ENCODE data around the gene ENPP7.

ENPP7 gene

GRCh38 chr17:79721993-79722671 lies 8.6 kb upstream of the ENPP7 start:
- no peaks in the 10 kb centered on the region for H3K36me3 ChIP-seq (ENCODE audit: control insufficient read depth, insufficient read depth, low read length)
- H3K9ac ChIP-seq (ENCODE audit: low read depth, low read length): no peak overlapping the region
- no peaks in the 10 kb centered on the region for H3K9me3 ChIP-seq (ENCODE audit: control insufficient read depth, insufficient read depth, low read length)
- H3K4me3 ChIP-seq (ENCODE audit: low read depth, low read length): no peak overlapping the region
- H3K4me1 ChIP-seq (ENCODE audit: control insufficient read depth, insufficient read depth, low read length): no peaks in the 10 kb centered on the region
- no peak overlapping the region for H3K27ac ChIP-seq (ENCODE audit: low read depth, low read length)
- no peaks in the 10 kb centered on the region for H3K27me3 ChIP-seq (ENCODE audit: control insufficient read depth, insufficient read depth, low read length)

- Histone ChIP-seq H3K27me3 (ENCODE audit: control insufficient read depth, insufficient read depth, low read length) (no peaks in the 10 kb centered on the region), H3K9ac (ENCODE audit: low read depth, low read length) (no peak overlapping the region), H3K9me3 (ENCODE audit: control insufficient read depth, insufficient read depth, low read length) (no peaks in the 10 kb centered on the region), H3K4me1 (ENCODE audit: control insufficient read depth, insufficient read depth, low read length) (no peaks in the 10 kb centered on the region), H3K27ac (ENCODE audit: low read depth, low read length) (no peak overlapping the region), H3K36me3 (ENCODE audit: control insufficient read depth, insufficient read depth, low read length) (no peaks in the 10 kb centered on the region), H3K4me3 (ENCODE audit: low read depth, low read length) (no peak overlapping the region)
Measured at GRCh38 chr17:79722787-79723186, 8.0 kb upstream of the ENPP7 start.

GRCh38 chr17:79728169-79728907 lies 2.4 kb upstream of the ENPP7 start:
- H3K9me3 ChIP-seq (ENCODE audit: control insufficient read depth, insufficient read depth, low read length): no peaks in the 10 kb centered on the region
- H3K27ac ChIP-seq (ENCODE audit: low read depth, low read length): no peak overlapping the region
- no peak overlapping the region for H3K4me3 ChIP-seq (ENCODE audit: low read depth, low read length)
- H3K36me3 ChIP-seq (ENCODE audit: control insufficient read depth, insufficient read depth, low read length): no peaks in the 10 kb centered on the region
- no peaks in the 10 kb centered on the region for H3K4me1 ChIP-seq (ENCODE audit: control insufficient read depth, insufficient read depth, low read length)
- no peak overlapping the region for H3K9ac ChIP-seq (ENCODE audit: low read depth, low read length)
- H3K27me3 ChIP-seq (ENCODE audit: control insufficient read depth, insufficient read depth, low read length): no peaks in the 10 kb centered on the region

- H3K4me3 ChIP-seq (ENCODE audit: low read depth, low read length): no peak overlapping the region
- no peaks in the 10 kb centered on the region for H3K36me3 ChIP-seq (ENCODE audit: control insufficient read depth, insufficient read depth, low read length)
- H3K27ac ChIP-seq (ENCODE audit: low read depth, low read length): no peak overlapping the region
- no peaks in the 10 kb centered on the region for H3K9me3 ChIP-seq (ENCODE audit: control insufficient read depth, insufficient read depth, low read length)
- no peaks in the 10 kb centered on the region for H3K27me3 ChIP-seq (ENCODE audit: control insufficient read depth, insufficient read depth, low read length)
- no peak overlapping the region for H3K9ac ChIP-seq (ENCODE audit: low read depth, low read length)
- H3K4me1 ChIP-seq (ENCODE audit: control insufficient read depth, insufficient read depth, low read length): no peaks in the 10 kb centered on the region
Measured at GRCh38 chr17:79728908-79729471, 1.8 kb upstream of the ENPP7 start.

DNA sequence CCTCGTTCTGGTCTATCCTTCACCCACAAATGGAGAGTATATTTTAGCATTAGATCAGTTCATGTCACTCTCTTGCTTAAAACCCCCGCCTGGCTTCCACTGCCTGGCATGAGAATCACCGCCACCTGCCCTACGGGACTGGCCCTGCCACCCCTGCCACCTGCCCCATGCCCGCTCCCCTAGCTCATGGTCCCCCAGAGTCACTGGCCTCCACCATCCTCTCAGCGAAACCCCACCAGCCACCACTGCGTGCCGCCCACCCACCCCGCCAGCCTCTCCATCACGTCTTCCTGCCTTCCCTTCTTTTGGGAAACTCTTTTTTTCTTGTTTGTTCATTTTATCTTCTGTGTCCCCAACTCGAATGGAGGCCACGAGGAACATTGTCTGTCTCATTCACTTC lies 982 bp upstream of the ENPP7 start:
- no peak overlapping the region for H3K27ac ChIP-seq (ENCODE audit: low read depth, low read length)
- H3K4me3 ChIP-seq (ENCODE audit: low read depth, low read length): no peak overlapping the region
- no peaks in the 10 kb centered on the region for H3K9me3 ChIP-seq (ENCODE audit: control insufficient read depth, insufficient read depth, low read length)
- H3K9ac ChIP-seq (ENCODE audit: low read depth, low read length): no peak overlapping the region
- H3K4me1 ChIP-seq (ENCODE audit: control insufficient read depth, insufficient read depth, low read length): no peaks in the 10 kb centered on the region
- no peaks in the 10 kb centered on the region for H3K36me3 ChIP-seq (ENCODE audit: control insufficient read depth, insufficient read depth, low read length)
- no peaks in the 10 kb centered on the region for H3K27me3 ChIP-seq (ENCODE audit: control insufficient read depth, insufficient read depth, low read length)

DNA sequence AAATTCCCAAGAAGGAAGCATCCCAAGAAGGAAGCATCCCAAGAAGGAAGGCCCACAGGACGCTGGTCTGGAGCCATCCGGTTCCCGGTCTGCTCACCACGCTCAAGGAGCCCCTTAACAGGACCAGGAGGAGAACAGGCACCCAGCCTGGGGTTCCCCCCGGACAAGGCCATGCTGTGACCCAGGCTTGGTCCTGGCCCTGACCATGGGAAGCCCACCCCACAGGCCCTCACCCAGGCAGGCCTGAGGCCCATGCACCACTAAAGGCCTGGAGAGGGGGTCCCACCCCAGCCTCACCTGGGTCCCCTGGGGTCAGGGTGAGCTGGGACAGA lies 340 bp upstream of the ENPP7 start:
- Histone ChIP-seq H3K36me3 (ENCODE audit: control insufficient read depth, insufficient read depth, low read length) (no peaks in the 10 kb centered on the region), H3K9me3 (ENCODE audit: control insufficient read depth, insufficient read depth, low read length) (no peaks in the 10 kb centered on the region), H3K27me3 (ENCODE audit: control insufficient read depth, insufficient read depth, low read length) (no peaks in the 10 kb centered on the region), H3K9ac (ENCODE audit: low read depth, low read length) (no peak overlapping the region), H3K4me1 (ENCODE audit: control insufficient read depth, insufficient read depth, low read length) (no peaks in the 10 kb centered on the region), H3K4me3 (ENCODE audit: low read depth, low read length) (no peak overlapping the region), H3K27ac (ENCODE audit: low read depth, low read length) (no peak overlapping the region)

GRCh38 chr17:79732254-79732653 lies 1.5 kb downstream of the ENPP7 start:
- Histone ChIP-seq H3K9ac (ENCODE audit: low read depth, low read length) (no peak overlapping the region), H3K36me3 (ENCODE audit: control insufficient read depth, insufficient read depth, low read length) (no peaks in the 10 kb centered on the region), H3K27me3 (ENCODE audit: control insufficient read depth, insufficient read depth, low read length) (no peaks in the 10 kb centered on the region; the same call in 1 of the 2 replicates), H3K4me3 (ENCODE audit: low read depth, low read length) (no peak overlapping the region), H3K27ac (ENCODE audit: low read depth, low read length) (no peak overlapping the region), H3K4me1 (ENCODE audit: control insufficient read depth, insufficient read depth, low read length) (no peaks in the 10 kb centered on the region), H3K9me3 (ENCODE audit: control insufficient read depth, insufficient read depth, low read length) (no peaks in the 10 kb centered on the region)

DNA sequence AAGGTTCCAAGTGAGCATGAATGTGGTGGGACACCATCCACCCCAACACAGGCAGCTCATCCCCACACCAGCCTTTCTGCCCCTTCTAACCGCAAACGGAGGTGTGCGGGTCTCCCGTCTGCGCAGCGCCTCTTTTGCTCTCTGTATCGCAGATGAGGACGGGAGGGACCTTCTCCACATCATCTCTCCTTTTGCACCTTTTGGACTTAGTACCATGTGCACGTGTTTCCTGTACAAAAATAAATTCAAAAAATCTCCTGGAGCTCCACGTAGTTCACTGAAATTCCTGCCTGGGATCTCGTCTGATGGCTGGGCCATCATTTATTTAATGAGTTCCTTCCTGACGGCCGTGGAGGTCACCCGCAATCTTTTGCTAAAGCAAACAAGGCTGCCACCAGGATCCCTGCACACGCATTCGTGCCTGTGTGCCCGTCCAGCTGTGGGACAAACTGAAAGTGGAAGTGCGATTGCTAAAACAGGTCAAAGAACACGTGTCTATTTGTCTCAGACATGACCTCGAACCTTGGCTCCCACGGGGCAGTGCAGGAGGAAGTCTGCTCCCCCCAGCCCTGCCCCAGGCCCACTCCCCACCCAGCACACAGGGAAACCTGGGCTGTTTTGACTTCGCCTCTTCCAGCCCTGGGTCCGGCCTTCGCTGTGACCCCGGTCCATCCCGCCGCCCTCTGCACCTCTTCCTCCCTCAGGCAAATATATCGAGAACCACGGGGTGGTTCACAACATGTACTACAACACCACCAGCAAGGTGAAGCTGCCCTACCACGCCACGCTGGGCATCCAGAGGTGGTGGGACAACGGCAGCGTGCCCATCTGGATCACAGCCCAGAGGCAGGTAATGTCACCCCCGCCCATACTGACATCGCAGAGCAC lies 2.3 kb downstream of the ENPP7 start:
- Histone ChIP-seq H3K27ac (ENCODE audit: low read depth, low read length) (no peak overlapping the region), H3K36me3 (ENCODE audit: control insufficient read depth, insufficient read depth, low read length) (no peaks in the 10 kb centered on the region), H3K4me3 (ENCODE audit: low read depth, low read length) (no peak overlapping the region), H3K9ac (ENCODE audit: low read depth, low read length) (no peak overlapping the region), H3K27me3 (ENCODE audit: control insufficient read depth, insufficient read depth, low read length) (no peaks in the 10 kb centered on the region; the same call in 1 of the 2 replicates), H3K9me3 (ENCODE audit: control insufficient read depth, insufficient read depth, low read length) (no peaks in the 10 kb centered on the region), H3K4me1 (ENCODE audit: control insufficient read depth, insufficient read depth, low read length) (no peaks in the 10 kb centered on the region)

DNA sequence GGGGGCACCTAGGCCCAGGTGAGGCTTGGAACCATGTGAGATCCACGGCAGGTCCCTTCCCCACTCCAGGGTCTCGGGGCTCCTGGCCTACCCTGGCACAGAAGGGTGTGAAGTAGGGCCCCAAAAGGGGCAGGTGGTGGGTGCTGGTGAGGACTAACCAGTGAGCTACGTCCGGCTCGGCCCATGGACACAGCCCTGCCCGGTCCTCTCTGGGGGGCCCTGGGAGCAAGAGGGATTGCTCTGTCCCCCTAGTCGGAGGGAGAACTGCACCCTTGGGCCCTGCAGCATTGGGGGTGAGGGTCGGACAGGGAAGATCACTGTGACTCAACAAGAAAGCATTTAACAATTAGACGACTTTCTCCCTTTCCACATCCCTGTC lies 2.9 kb downstream of the ENPP7 start:
- Histone ChIP-seq H3K4me1 (ENCODE audit: control insufficient read depth, insufficient read depth, low read length) (no peaks in the 10 kb centered on the region), H3K9ac (ENCODE audit: low read depth, low read length) (no peak overlapping the region), H3K9me3 (ENCODE audit: control insufficient read depth, insufficient read depth, low read length) (no peaks in the 10 kb centered on the region), H3K4me3 (ENCODE audit: low read depth, low read length) (no peak overlapping the region), H3K36me3 (ENCODE audit: control insufficient read depth, insufficient read depth, low read length) (no peaks in the 10 kb centered on the region), H3K27ac (ENCODE audit: low read depth, low read length) (no peak overlapping the region), H3K27me3 (ENCODE audit: control insufficient read depth, insufficient read depth, low read length) (no peaks in the 10 kb centered on the region; the same call in 1 of the 2 replicates)

DNA sequence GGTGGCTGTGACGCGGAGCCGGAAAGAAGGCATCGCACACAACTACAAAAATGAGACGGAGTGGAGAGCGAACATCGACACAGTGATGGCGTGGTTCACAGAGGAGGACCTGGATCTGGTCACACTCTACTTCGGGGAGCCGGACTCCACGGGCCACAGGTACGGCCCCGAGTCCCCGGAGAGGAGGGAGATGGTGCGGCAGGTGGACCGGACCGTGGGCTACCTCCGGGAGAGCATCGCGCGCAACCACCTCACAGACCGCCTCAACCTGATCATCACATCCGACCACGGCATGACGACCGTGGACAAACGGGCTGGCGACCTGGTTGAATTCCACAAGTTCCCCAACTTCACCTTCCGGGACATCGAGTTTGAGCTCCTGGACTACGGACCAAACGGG lies 4.4 kb downstream of the ENPP7 start:
- Histone ChIP-seq H3K36me3 (ENCODE audit: control insufficient read depth, insufficient read depth, low read length) (no peaks in the 10 kb centered on the region), H3K9ac (ENCODE audit: low read depth, low read length) (no peak overlapping the region), H3K27ac (ENCODE audit: low read depth, low read length) (no peak overlapping the region), H3K9me3 (ENCODE audit: control insufficient read depth, insufficient read depth, low read length) (no peaks in the 10 kb centered on the region), H3K4me3 (ENCODE audit: low read depth, low read length) (no peak overlapping the region), H3K4me1 (ENCODE audit: control insufficient read depth, insufficient read depth, low read length) (no peaks in the 10 kb centered on the region), H3K27me3 (ENCODE audit: control insufficient read depth, insufficient read depth, low read length) (peaks cover 2% of the 10 kb centered on the region)
